Measurements from ENCODE around the gene HOXA13. TPM values are rescaled to one million over a fixed set of nuclear protein-coding genes. Genes with fewer than 3 reads are reported as not detected.
A peak's percentile ranks its signal among the peaks of the same experiment; 100 is the strongest.

The HOXA13 gene
- total RNA-seq, 1 donor from 2014 or later = not detected

DNA sequence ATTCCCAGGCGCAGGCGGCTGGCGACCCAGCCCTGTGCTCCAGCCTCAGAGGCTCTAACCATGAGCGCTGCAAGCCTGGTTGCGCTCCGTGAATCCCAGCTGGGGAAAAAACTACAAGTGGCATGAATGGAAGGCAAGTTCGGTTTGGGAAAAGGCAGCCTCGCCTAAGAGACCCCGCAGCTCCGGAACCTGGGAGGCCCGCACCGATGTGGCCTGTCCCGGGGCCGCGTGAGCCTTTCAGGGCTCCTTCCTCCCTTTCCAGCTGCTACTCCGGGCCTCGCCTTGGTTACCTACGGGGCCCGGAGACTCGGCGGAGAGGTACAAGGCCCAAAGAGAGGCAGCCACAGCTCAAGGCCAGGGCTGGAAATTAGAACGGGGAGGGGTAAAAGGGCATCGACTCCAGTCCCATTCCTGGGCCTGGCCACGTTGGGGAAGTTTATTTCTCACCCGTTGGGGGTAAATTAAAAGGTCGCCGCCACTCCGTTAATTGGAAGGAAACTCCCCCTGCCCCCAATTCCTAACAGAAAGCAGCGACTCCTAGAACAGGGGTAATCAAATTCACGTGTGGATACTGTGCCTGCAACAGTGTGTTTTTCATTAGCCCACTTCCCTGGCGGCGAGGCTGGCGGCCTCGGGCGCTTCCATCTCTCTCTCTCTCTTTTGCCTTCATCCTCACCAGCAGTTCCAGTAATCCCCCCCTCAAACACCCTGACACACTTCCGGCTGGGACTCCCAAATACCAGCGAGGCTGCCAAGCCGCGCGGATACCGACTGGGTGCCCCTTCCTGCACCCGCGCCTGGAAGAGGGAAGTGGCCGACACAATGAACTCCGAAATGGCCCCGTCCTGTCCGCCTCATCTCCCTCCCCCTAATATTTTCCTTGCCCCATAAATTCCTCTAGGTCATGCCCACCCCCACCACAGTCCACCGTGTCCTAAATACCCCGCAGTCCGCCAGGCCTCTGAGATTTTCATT, 33.1 kb downstream of the HOXA13 start:
- peaks cover 9% of the 10 kb centered on the region for H3K4me1 Mint-ChIP-seq (ENCODE audit: low read depth)
- DNase-seq (ENCODE audit: low spot score) = peak; percentile 66
- no peak overlapping the region for H3K4me3 Mint-ChIP-seq (ENCODE audit: unreplicated experiment)
- H3K27me3 Mint-ChIP-seq (ENCODE audit: low read depth) = peaks cover 76% of the 10 kb centered on the region
- no peaks in the 10 kb centered on the region for H3K9me3 Mint-ChIP-seq (ENCODE audit: low read depth)
- peaks cover 4% of the 10 kb centered on the region for H3K36me3 Mint-ChIP-seq (ENCODE audit: low read depth)
- TF ChIP-seq CTCF (IDR thresholded peaks at IDR 0.05) = no peak
- H3K27ac Mint-ChIP-seq (ENCODE audit: unreplicated experiment) = no peak overlapping the region

DNA sequence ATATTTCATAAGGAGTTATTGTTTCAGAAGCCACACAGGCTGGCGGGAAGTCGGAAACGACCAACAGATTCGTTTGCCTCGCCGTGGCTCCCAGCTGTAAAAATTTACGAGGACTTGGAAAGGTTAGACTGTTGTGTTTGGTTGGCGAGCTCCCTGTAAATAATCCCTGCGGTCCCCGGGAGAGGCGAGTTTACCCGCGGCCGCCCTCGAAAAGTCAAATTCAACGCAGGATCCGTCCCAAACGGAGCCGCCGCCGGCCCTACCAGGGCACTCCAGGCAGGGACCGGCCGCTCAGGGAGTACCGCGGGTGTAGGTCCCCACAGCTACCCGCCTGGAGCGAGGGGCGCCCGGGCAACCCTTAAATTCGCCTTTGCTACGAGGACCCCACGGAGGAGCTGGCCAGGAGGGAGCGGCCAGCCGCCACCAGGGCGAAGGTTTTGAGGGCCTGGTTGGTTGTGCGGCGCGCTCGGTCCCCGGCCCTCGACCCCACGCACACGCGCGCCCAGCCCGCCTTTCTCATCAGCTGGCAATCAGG, 33.8 kb downstream of the HOXA13 start:
- peaks cover 73% of the 10 kb centered on the region for H3K27me3 Mint-ChIP-seq (ENCODE audit: low read depth)
- no peak overlapping the region for H3K27ac Mint-ChIP-seq (ENCODE audit: unreplicated experiment)
- DNase-seq (ENCODE audit: low spot score) = no peak
- peaks cover 10% of the 10 kb centered on the region for H3K4me1 Mint-ChIP-seq (ENCODE audit: low read depth)
- H3K9me3 Mint-ChIP-seq (ENCODE audit: low read depth) = no peaks in the 10 kb centered on the region
- peaks cover 4% of the 10 kb centered on the region for H3K36me3 Mint-ChIP-seq (ENCODE audit: low read depth)
- no peak for TF ChIP-seq CTCF (IDR thresholded peaks at IDR 0.05)
- H3K4me3 Mint-ChIP-seq (ENCODE audit: unreplicated experiment) = no peak overlapping the region

DNA sequence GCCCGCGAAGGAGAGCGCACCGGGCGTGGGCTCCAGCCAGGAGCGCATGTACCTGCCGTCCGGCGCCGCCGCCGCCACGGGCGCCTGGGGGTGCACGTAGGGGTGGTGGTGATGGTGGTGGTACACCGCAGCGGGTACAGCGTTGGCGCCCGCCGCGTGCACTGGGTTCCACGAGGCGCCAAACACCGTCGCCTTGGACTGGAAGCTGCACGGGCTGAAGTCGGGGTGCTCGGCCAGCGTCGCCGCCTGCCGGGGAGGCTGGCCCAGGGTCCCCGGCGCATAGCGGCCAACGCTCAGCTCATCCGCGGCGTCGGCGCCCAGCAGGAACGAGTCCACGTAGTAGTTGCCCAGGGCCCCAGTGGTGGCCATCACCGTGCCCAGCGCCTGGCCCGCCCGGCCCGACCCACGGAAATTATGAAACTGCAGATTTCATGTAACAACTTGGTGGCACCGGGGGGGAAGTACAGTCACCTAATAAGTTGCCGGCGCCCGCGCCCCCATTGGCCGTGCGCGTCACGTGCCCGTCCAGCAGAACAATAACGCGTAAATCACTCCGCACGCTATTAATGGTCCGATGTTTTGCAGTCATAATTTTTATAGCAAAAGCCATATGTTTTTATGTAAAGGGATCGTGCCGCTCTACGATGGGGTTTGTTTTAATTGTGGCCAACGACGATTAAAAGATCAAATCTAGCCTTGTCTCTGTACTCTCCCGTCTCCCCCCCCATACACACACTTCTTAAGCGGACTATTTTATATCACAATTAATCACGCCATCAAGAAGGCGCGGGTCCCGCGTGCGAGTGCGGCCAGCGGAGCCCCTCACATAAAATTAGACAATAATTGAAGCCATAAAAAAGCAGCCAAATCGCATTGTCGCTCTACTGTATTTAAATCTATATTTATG, 34.5 kb downstream of the HOXA13 start, which contains the start of gene HOXA9:
HOXA9 (minus strand) TSS at position 449 of the 907 bp plus-strand sequence; CDS start at position 369, 80 bp downstream.
- Mint-ChIP-seq H3K4me1 (ENCODE audit: low read depth) (peaks cover 12% of the 10 kb centered on the region), H3K36me3 (ENCODE audit: low read depth) (peaks cover 4% of the 10 kb centered on the region), H3K9me3 (ENCODE audit: low read depth) (no peaks in the 10 kb centered on the region), H3K4me3 (ENCODE audit: unreplicated experiment) (no peak within 1 kb of the TSS), H3K27me3 (ENCODE audit: low read depth) (peaks cover 70% of the 10 kb centered on the region), H3K27ac (ENCODE audit: unreplicated experiment) (no peak within 1 kb of the TSS)
- peak; percentile 72 for DNase-seq (ENCODE audit: low spot score)
- no peak for TF ChIP-seq CTCF (IDR thresholded peaks at IDR 0.05)

GRCh38 chr7:27164367-27165088, 35.4 kb downstream of the HOXA13 start:
- peaks cover 70% of the 10 kb centered on the region for H3K27me3 Mint-ChIP-seq (ENCODE audit: low read depth)
- no peaks in the 10 kb centered on the region for H3K9me3 Mint-ChIP-seq (ENCODE audit: low read depth)
- peak; percentile 74 for DNase-seq (ENCODE audit: low spot score)
- H3K4me1 Mint-ChIP-seq (ENCODE audit: low read depth) = peaks cover 10% of the 10 kb centered on the region
- H3K36me3 Mint-ChIP-seq (ENCODE audit: low read depth) = peaks cover 4% of the 10 kb centered on the region
- no peak for TF ChIP-seq CTCF (IDR thresholded peaks at IDR 0.05)
- H3K4me3 Mint-ChIP-seq (ENCODE audit: unreplicated experiment) = no peak overlapping the region
- no peak overlapping the region for H3K27ac Mint-ChIP-seq (ENCODE audit: unreplicated experiment)
